A549 (cell line): ENCODE data around the gene ELAVL1.

Experiments used
- CTCF ChIP-seq: fragments of >200 bp; sonication (Bioruptor Twin); formaldehyde crosslinking; IDR thresholded peaks from 3 replicates; pipeline ENCODE4 v1.5.1; 2016
- EP300 ChIP-seq, 2 experiments: fragments of >200 bp; sonication (Bioruptor Twin); formaldehyde crosslinking; IDR thresholded peaks; 2 replicates in 1 of 2; 3 replicates in 1 of 2; pipeline ENCODE4 v1.6.1; 2016 to 2017
- FOSL2 ChIP-seq, 2 experiments: fragments of 450-650 bp in 1 of 2; fragments of >200 bp in 1 of 2; sonication (Bioruptor Twin) in 1 of 2; formaldehyde crosslinking; IDR thresholded peaks; 2 replicates each; pipeline versions ENCODE4 v1.5.0 to v1.6.1; 2016 to 2020; ENCODE audit warnings: mild to moderate bottlenecking in 1 of 2, moderate library complexity in 1 of 2
- HMGXB4 ChIP-seq: fragments of 250-450 bp; sonication (Bioruptor Pico); IDR thresholded peaks from 2 replicates; pipeline ENCODE4 v1.5.0; 2021; ENCODE audit warnings: mild to moderate bottlenecking, moderate library complexity, borderline replicate concordance
- HOXB13 ChIP-seq: fragments of 250-450 bp; sonication (Bioruptor Pico); IDR thresholded peaks from 2 replicates; pipeline ENCODE4 v1.5.0; 2020; ENCODE audit warnings: low read depth, mild to moderate bottlenecking, moderate library complexity
- JUNB ChIP-seq: fragments of >200 bp; sonication (Bioruptor Twin); formaldehyde crosslinking; IDR thresholded peaks from 2 replicates; pipeline ENCODE4 v1.6.1; 2016
- MAX ChIP-seq: IDR thresholded peaks from 2 replicates; pipeline ENCODE4 v1.6.1; 2012
- MYC ChIP-seq: IDR thresholded peaks from 2 replicates; pipeline ENCODE4 v1.6.1; 2012; ENCODE audit warnings: mild to moderate bottlenecking, inconsistent platforms, low read length, improper control_type of control experiment, borderline replicate concordance
- PBX3 ChIP-seq: IDR thresholded peaks from 2 replicates; pipeline ENCODE4 v1.6.1; 2012
- POLR2A ChIP-seq: IDR thresholded peaks from 2 replicates; pipeline ENCODE4 v1.6.1; 2012; ENCODE audit warnings: mild to moderate bottlenecking, low read length
- RARB ChIP-seq: fragments of 250-450 bp; sonication (Bioruptor Pico); IDR thresholded peaks from 2 replicates; pipeline ENCODE4 v1.8.0; 2021; ENCODE audit warnings: mild to moderate bottlenecking, moderate library complexity
- SMC3 ChIP-seq: fragments of >200 bp; sonication (Bioruptor Twin); formaldehyde crosslinking; IDR thresholded peaks from 3 replicates; pipeline ENCODE4 v1.6.1; 2018; ENCODE audit warnings: inconsistent platforms
- TP53 ChIP-seq: fragments of 250-450 bp; sonication (Bioruptor Pico); IDR thresholded peaks from 2 replicates; pipeline ENCODE4 v1.5.0; 2021; ENCODE audit warnings: mild to moderate bottlenecking, moderate library complexity
- ZC3H11A ChIP-seq: fragments of 450-650 bp; IDR thresholded peaks from 2 replicates; pipeline ENCODE4 v1.6.1; 2014; ENCODE audit warnings: antibody characterized with exemption, mild to moderate bottlenecking

DNA sequence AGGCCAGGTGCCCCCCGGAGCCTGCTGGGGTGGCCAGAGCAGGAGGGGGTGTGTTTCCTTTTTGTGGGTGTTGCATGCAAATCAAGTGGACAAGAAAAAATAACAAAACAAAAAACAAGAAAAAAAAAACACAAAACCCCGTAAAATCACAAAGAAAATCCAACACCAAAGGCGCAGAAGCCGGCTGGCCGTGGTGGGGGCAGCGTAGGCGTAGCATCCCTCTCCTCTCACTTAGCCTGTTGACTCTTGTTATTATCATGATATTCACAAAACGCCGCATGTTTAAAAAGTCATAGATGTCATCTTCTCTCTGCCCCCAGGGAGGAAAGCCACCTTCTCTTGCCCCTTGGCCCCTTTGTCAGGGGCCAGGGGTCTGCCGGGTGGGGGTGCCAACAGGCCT, 91.8 kb downstream of the ELAVL1 start:
- no peak for TF ChIP-seq MAX
- TF ChIP-seq SMC3 = no peak
- no peak for TF ChIP-seq CTCF
- no peak for TF ChIP-seq HMGXB4 (CRISPR knock-in tag)
- TF ChIP-seq EP300 (IDR thresholded peaks at IDR 0.05) = no peak
- no peak for TF ChIP-seq POLR2A
- no peak for TF ChIP-seq HOXB13
- TF ChIP-seq TP53 (CRISPR knock-in tag) = no peak
- no peak for TF ChIP-seq JUNB
- TF ChIP-seq MYC = no peak
- no peak for TF ChIP-seq FOSL2 (IDR thresholded peaks at IDR 0.05)
- no peak for TF ChIP-seq FOSL2 (CRISPR knock-in tag; IDR thresholded peaks at IDR 0.05)
- no peak for TF ChIP-seq ZC3H11A
- no peak for TF ChIP-seq PBX3
- no peak for TF ChIP-seq RARB (CRISPR knock-in tag)
